Activated T-cell treated with anti-CD3 and anti-CD28 coated beads, Interleukin-2, amount 50 U/mL, for 24 hours (primary cell): Measurements from ENCODE around the gene TDRD15.
"Not testable (repeated sequence)": the region's sequence is repeated elsewhere in the genome, so short reads cannot be mapped to it uniquely, and the experiment has no call there.

Experiments used
- DNase-seq: peaks from one replicate; pipeline ENCODE4 v3.0.0-alpha.2; 2020
- H3K27ac Mint-ChIP-seq: 2 replicates; pipeline ENCODE4 v1.8.0; 2020; ENCODE audit warnings: mild to moderate bottlenecking, mixed read lengths
- H3K27me3 Mint-ChIP-seq: 2 replicates; pipeline ENCODE4 v1.8.0; 2020; ENCODE audit warnings: mixed read lengths
- H3K36me3 Mint-ChIP-seq: 2 replicates; pipeline ENCODE4 v1.8.0; 2020; ENCODE audit warnings: low read depth, mixed read lengths
- H3K4me1 Mint-ChIP-seq: 2 replicates; pipeline ENCODE4 v1.8.0; 2020; ENCODE audit warnings: low read depth, mixed read lengths
- H3K4me3 Mint-ChIP-seq: 2 replicates; pipeline ENCODE4 v1.8.0; 2020; ENCODE audit warnings: mild to moderate bottlenecking, moderate library complexity, mixed read lengths
- H3K9me3 Mint-ChIP-seq: 2 replicates; pipeline ENCODE4 v1.8.0; 2020; ENCODE audit warnings: mixed read lengths

TDRD15 gene

DNA sequence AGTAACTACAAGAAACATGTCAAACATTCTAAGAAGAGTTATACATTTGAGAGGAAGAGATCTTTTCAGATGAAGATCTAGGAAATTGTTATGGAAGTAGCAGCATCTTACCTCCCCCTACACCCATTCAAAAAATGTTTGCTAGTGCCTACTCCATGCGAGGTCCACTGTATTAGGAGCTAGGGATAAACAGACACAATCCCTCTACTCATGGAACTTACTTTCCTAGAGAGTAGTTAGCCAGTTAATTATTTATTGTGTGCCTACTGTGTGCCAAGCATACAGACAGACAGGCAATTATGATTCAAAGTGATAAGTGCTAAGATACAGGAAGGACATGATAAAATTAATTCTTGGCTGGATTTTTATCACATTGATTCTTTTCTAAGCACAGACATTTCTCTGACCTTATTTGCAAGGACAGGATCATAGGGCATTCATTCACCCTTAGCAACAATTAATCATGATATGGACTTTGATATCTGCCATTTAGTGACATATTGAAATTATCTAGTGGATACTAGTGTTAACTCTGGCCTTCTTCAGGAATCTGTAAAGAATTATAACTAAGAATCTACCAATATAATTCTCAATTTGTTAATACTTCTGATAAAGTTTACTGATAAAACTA is 19.6 kb upstream of the TDRD15 start:
- Mint-ChIP-seq H3K9me3 (no peaks in the 10 kb centered on the region), H3K4me3 (no peak overlapping the region), H3K36me3 (no peaks in the 10 kb centered on the region), H3K4me1 (no peaks in the 10 kb centered on the region), H3K27ac (no peak overlapping the region), H3K27me3 (no peaks in the 10 kb centered on the region)
- DNase-seq, result no peak

DNA sequence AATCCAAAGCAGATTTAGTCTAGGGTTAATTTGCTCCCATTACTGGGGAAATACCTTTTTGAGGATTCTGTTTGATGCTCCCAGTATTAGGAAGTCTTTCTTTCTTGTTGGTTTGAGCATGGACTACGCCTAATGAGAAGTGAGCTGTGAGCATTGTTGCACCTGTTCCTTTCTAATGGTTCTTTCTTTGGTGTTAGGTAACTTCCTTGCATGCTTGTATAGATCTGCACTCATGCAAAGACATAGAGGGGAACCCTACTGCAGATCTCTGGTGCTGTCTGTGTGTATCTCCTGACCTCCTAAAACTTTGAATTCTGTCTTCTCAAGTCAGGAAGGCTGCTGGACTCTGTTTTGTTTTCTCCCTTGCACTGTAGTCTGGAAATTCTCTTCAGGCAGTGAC is 12.8 kb upstream of the TDRD15 start:
- no peaks in the 10 kb centered on the region for H3K9me3 Mint-ChIP-seq
- H3K4me1 Mint-ChIP-seq, result no peaks in the 10 kb centered on the region
- H3K27ac Mint-ChIP-seq, result no peak overlapping the region
- H3K27me3 Mint-ChIP-seq, result peaks cover 4% of the 10 kb centered on the region
- DNase-seq, result no peak
- H3K36me3 Mint-ChIP-seq, result no peaks in the 10 kb centered on the region
- no peak overlapping the region for H3K4me3 Mint-ChIP-seq

DNA sequence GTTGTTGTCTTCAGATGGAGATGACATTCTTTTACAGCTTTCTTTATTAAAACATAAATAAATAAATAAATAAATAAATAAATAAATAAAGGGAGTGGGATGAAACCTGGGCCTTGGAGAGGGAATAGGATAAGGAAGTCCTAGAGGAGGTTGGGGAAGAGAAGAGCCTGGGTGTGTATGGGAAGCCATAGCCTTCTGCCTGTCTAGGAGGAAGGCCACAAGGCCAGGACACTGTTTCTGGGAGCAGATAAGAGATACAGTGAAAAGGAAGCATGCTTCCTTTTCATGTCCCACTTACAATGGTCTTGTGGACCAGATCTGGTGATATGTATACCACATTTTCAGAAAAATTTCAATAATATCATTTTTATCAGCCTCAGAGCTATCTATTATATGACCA is 6.1 kb upstream of the TDRD15 start:
- no peak overlapping the region for H3K4me3 Mint-ChIP-seq
- H3K9me3 Mint-ChIP-seq, result no peaks in the 10 kb centered on the region
- H3K36me3 Mint-ChIP-seq, result no peaks in the 10 kb centered on the region
- no peaks in the 10 kb centered on the region for H3K4me1 Mint-ChIP-seq
- H3K27ac Mint-ChIP-seq, result no peak overlapping the region
- no peak for DNase-seq
- H3K27me3 Mint-ChIP-seq, result peaks cover 17% of the 10 kb centered on the region

DNA sequence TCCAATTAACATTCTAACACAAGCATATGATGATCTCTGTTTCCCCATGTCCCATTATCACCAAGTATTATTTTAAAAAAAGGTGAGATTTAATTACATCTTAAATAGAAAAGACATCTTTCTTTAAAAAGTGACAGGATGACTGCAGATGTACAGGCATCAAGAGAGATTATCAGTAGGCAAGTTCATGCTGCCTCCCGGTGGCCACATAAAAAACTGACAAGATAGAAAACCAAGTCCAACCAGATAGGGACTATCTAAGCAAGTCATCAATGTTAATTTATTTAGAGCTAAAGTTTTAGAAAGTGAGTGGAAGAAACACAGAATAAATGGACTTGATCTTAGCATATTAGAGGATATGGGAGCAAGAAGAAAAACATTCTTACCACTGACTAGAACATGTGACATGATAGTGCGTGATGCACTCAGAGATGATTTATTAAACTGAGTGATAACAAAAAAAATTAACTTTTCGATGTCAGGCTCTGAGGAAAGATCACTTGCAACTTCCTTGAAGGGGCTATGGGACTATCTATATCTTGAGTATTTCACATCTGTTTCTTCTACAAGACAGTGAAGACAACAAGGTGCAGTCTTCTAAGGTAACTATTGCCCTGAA is 5.4 kb upstream of the TDRD15 start:
- no peak overlapping the region for H3K4me3 Mint-ChIP-seq
- no peak for DNase-seq
- no peaks in the 10 kb centered on the region for H3K9me3 Mint-ChIP-seq
- no peaks in the 10 kb centered on the region for H3K36me3 Mint-ChIP-seq
- H3K27ac Mint-ChIP-seq, result no peak overlapping the region
- H3K27me3 Mint-ChIP-seq, result peaks cover 15% of the 10 kb centered on the region
- H3K4me1 Mint-ChIP-seq, result no peaks in the 10 kb centered on the region

DNA sequence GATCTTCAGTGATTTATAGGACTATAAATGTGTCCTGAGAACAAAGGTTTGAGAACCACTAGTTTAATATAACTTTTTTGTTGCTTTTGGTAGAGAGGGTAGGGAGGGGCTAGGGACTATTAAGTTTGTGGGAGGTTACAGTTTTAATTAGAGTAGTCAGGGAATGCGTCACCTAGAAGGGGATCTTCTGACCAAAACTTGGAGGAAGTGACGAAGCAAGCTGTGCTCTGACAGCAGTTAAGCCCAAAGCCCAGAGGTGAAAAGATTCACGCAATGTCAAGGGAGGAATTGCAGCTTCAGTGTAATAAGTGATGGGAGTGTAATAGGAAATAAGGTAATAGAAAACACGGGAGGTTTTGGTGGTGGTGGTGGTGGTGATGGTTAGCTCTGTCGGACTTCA is 8.1 kb downstream of the TDRD15 start:
- no peak overlapping the region for H3K4me3 Mint-ChIP-seq
- no peaks in the 10 kb centered on the region for H3K9me3 Mint-ChIP-seq
- peaks cover 2% of the 10 kb centered on the region for H3K27me3 Mint-ChIP-seq
- H3K36me3 Mint-ChIP-seq, result no peaks in the 10 kb centered on the region
- H3K4me1 Mint-ChIP-seq, result no peaks in the 10 kb centered on the region
- DNase-seq, result no peak
- H3K27ac Mint-ChIP-seq, result no peak overlapping the region

DNA sequence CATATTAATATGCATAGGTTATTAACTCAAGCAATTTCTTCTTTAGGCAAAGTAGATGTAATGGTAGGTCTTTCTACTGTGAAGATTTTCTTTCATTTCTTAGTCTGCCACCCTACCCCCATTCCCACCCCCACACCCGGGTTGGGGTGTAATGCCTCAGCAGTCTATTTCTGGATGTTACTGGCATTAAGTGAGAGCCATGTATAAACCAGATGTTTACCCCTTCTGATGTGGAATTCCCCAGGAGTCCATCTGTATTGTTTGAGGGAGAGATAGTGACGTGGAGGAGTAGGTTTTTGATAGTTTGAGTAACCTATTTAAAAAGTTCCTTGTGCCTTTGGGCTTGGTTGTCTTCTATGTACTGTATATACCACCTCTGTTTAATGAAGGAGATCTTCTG is 11.8 kb downstream of the TDRD15 start:
- Mint-ChIP-seq H3K9me3 (no peaks in the 10 kb centered on the region), H3K27me3 (peaks cover 2% of the 10 kb centered on the region), H3K36me3 (no peaks in the 10 kb centered on the region), H3K4me1 (no peaks in the 10 kb centered on the region), H3K4me3 (no peak overlapping the region), H3K27ac (no peak overlapping the region)
- no peak for DNase-seq

DNA sequence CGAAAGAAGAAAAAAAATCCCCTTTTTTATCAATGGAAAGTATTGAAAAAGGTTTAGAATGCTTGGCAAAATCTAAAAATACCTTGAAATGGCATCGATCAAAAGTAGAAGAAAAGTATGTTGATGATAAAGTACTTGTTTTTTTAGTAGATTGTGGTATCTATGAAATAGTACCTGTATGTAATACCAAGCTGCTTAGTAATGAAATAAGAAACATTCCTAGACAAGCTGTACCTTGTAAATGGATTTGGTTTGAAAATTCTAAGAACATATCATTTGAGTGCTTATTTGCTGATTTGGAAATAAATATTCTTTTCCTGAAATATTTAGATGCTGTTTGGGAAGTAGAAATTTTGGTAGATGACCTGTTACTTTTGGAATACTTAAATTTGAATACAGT is 18.4 kb downstream of the TDRD15 start:
- Mint-ChIP-seq H3K4me1 (no peaks in the 10 kb centered on the region), H3K27ac (no peak overlapping the region), H3K4me3 (no peak overlapping the region), H3K27me3 (no peaks in the 10 kb centered on the region), H3K9me3 (no peaks in the 10 kb centered on the region), H3K36me3 (no peaks in the 10 kb centered on the region)
- DNase-seq, result no peak

DNA sequence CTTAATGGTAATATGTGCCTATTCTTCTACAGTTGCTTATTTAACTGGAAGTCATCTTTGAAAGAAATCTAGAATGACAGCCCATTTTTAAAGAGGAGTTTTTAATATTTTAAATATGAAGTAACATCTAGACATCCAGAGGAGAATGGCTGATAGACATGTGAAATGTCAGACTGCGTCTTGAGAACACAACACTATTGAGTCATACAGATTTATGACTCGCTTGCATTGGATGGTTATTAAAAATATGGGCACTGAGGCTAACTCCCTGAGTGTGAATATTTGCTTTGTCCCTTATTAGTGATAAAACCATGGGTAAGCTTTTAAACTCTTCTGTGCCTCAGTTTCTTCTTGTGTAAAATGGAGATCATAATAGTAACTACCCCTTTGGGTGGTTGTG is 22.9 kb downstream of the TDRD15 start:
- Mint-ChIP-seq H3K4me3 (no peak overlapping the region), H3K27ac (no peak overlapping the region), H3K27me3 (peaks cover 2% of the 10 kb centered on the region), H3K9me3 (no peaks in the 10 kb centered on the region), H3K4me1 (no peaks in the 10 kb centered on the region), H3K36me3 (no peaks in the 10 kb centered on the region)
- no peak for DNase-seq

DNA sequence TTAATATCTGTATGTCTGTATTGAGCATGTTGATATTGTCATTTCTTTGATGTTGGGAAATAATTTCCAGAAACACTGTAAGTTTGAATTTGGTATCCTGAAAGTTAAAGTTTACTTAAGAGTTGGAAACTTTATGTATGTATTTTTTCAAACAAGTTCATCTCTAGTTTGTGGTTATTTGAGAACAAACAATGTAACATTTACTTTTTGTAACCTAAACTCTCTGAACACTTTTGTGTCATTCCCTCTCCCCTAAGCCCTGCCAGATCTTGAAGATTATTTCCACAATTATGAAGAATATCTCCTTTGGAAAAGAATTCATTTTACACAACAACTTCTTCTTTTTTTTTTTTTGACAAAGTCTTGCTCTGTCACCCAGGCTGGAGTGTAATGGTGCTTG is 24.9 kb downstream of the TDRD15 start:
- DNase-seq, result no peak
- H3K27ac Mint-ChIP-seq, result no peak overlapping the region
- H3K4me3 Mint-ChIP-seq, result no peak overlapping the region
- H3K27me3 Mint-ChIP-seq, result peaks cover 2% of the 10 kb centered on the region
- H3K4me1 Mint-ChIP-seq, result no peaks in the 10 kb centered on the region
- H3K36me3 Mint-ChIP-seq, result no peaks in the 10 kb centered on the region
- H3K9me3 Mint-ChIP-seq, result no peaks in the 10 kb centered on the region

DNA sequence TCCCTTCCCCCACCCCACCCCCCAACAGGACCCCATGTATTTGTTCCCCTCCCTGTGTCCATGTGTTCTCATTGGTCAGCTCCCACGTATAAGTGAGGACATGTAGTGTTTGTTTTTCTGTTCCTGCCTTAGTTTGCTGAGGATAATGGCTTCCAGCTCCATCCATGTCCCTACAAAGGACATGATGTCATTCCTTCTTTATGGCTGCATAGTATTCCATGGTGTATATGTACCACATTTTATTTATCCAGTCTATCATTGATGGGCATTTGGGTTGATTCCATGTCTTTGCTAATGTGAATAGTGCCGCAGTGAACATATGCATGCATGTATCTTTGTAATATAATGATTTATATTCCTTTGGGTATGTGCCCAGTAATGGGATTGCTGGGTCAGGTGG is 27.5 kb downstream of the TDRD15 start:
- not testable (repeated sequence) for H3K4me3 Mint-ChIP-seq, H3K4me1 Mint-ChIP-seq, H3K36me3 Mint-ChIP-seq, H3K9me3 Mint-ChIP-seq, H3K27ac Mint-ChIP-seq, DNase-seq, H3K27me3 Mint-ChIP-seq

DNA sequence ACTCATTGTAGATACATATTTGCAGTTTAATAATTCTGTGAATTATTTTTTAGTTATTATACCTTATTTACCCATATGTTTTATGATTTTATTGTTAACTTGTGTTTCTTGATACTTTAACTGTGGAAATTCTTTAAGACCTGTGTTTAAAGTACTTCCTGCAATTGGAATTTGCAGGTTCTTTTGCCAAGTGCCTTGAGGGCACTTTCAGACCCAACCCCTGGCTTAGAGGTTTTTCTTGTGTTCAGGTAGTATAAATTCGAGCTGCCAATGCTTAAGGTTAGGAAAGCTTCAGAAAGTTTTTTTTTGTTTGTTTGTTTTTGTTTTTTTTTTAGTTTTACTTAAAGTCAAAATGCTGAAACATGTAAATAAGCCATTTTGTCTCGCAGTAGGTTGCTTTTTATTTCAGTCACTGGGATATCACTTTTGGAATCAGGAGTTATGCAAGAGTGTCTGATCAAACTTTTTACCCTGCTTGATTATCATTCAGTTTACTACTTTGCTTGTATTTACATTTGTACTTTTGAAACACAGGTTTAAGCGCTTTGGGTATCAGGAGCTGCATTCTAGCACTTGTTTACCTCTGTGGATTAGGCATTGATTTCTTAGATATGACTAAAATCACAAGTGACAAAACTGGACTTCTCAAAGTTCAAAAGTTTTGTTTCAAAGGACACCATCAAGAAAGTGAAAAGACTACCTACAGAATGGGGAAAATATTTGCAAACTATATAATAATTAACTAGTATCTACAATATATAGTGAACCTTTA is 31.8 kb downstream of the TDRD15 start:
- no peak for DNase-seq
- no peaks in the 10 kb centered on the region for H3K9me3 Mint-ChIP-seq
- no peak overlapping the region for H3K4me3 Mint-ChIP-seq
- no peaks in the 10 kb centered on the region for H3K4me1 Mint-ChIP-seq
- H3K36me3 Mint-ChIP-seq, result no peaks in the 10 kb centered on the region
- H3K27ac Mint-ChIP-seq, result no peak overlapping the region
- peaks cover 2% of the 10 kb centered on the region for H3K27me3 Mint-ChIP-seq

DNA sequence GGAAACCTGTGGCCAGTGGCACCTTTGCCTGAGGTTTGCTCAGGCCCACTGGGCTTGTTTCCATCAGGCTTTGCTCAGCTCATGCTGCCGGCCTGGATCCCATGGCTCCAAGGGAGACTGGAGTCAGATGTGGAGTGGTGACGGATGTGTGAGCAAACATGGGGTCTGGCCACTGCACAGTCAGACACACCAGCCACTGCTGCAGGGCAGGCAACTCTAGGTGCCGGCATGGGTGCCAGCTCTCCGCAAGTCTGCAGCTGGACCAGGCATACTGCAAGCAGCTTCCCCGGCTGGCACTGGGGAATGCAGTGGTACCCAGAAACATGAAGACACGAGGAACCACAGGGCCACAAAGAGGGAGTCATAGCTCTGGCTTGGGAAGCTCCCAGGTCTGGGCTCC is 37.4 kb downstream of the TDRD15 start:
- H3K36me3 Mint-ChIP-seq, result no peaks in the 10 kb centered on the region
- H3K9me3 Mint-ChIP-seq, result no peaks in the 10 kb centered on the region
- no peak overlapping the region for H3K4me3 Mint-ChIP-seq
- H3K4me1 Mint-ChIP-seq, result no peaks in the 10 kb centered on the region
- DNase-seq, result no peak
- H3K27me3 Mint-ChIP-seq, result no peaks in the 10 kb centered on the region
- no peak overlapping the region for H3K27ac Mint-ChIP-seq

DNA sequence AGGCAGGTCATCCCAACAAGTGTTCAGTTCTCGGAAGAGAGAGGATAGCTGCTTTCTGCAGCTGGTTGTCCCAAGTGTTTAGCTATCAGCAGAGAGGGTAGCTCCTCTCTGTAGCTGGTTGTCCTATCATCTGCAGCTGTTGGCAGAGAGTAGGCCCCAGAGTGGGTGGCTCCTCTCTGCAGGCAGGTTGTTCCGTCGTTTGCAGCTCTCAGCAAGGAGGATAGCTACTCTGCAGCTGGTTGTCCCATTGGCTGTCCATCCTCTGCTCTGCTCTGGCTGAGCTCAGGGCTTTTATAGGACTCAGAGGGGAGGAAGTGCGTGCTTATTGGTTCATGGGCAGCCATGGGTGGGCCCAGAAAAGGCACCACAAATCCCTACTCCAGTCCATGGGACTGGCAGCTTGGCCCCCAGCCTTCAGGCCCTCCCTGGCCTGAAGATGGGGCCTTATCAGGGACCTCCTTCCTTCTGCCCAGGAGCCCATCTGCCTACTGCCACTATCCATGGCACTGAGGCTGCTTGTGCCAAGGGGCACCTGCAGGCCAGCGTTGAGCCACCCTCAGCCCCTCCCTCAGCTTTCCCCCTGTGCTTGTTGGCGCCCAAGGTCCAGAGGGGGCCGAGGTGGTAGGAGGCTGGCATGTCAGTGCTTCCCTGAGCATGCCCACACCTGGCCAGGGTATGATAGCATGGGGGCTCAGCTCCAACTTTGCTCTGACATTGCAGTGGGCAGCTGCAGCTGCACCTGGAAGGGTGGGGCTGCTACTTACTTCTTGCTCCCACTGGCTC is 38.3 kb downstream of the TDRD15 start:
- Mint-ChIP-seq H3K27ac (no peak overlapping the region), H3K4me1 (no peaks in the 10 kb centered on the region), H3K4me3 (no peak overlapping the region), H3K36me3 (no peaks in the 10 kb centered on the region), H3K27me3 (no peaks in the 10 kb centered on the region), H3K9me3 (no peaks in the 10 kb centered on the region)
- no peak for DNase-seq

DNA sequence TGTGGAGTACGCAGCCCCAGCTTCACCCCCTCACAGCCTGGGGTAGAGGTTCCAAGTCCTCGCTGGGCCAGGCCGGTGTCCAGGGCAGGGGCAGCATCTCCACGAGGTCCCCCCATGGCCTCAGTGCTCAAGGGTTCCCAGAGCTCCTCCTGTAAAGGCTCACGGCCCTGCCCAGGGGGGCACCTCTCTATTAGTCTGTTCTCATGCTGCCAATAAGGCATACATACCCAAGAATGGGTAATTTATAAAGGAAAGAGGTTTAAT is 38.8 kb downstream of the TDRD15 start:
- H3K27me3 Mint-ChIP-seq, result no peaks in the 10 kb centered on the region
- DNase-seq, result no peak
- no peaks in the 10 kb centered on the region for H3K4me1 Mint-ChIP-seq
- H3K27ac Mint-ChIP-seq, result no peak overlapping the region
- H3K9me3 Mint-ChIP-seq, result no peaks in the 10 kb centered on the region
- H3K36me3 Mint-ChIP-seq, result no peaks in the 10 kb centered on the region
- no peak overlapping the region for H3K4me3 Mint-ChIP-seq

DNA sequence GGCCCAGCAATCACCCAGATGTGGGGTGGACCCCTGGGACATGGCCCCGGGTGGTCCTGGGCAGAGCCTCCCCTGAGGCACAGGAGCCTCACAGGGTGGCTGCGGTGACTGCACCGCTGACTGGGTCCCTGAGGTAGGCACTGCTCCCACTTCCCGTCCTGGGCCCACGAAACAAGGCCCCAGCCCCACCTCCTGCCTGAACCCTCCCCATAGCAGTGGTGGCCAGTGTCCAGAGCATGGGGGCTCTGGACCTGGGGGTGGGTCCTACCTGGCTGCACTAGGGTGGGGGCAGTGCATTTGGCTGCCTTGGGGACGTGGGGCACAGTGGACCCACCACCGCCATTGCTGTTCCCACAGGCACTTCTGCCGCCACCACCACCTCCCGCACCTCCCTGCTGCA is 39.4 kb downstream of the TDRD15 start:
- no peak overlapping the region for H3K4me3 Mint-ChIP-seq
- H3K4me1 Mint-ChIP-seq, result no peaks in the 10 kb centered on the region
- H3K27me3 Mint-ChIP-seq, result no peaks in the 10 kb centered on the region
- no peak overlapping the region for H3K27ac Mint-ChIP-seq
- H3K36me3 Mint-ChIP-seq, result no peaks in the 10 kb centered on the region
- DNase-seq, result no peak
- no peaks in the 10 kb centered on the region for H3K9me3 Mint-ChIP-seq
